GM19351 (cell line): Measurements from ENCODE around the gene PLCB1.
"Not testable (repeated sequence)": the region's sequence is repeated elsewhere in the genome, so short reads cannot be mapped to it uniquely, and the experiment has no call there.

Source experiments
- ATAC-seq: cut with Tn5 transposase; IDR thresholded peaks from one replicate; pipeline ENCODE4 v1.9.1; 2021; ENCODE audit warnings: mild to moderate bottlenecking, moderate library complexity; ENCODE audit not compliant: unreplicated experiment

The PLCB1 gene

GRCh38 chr20:8853211-8853610, 721.1 kb downstream of the PLCB1 start:
- ATAC-seq, result not testable (repeated sequence)

GRCh38 chr20:8853805-8854338, 721.8 kb downstream of the PLCB1 start:
- ATAC-seq, result peak; percentile 95

GRCh38 chr20:8854571-8854970, 722.5 kb downstream of the PLCB1 start:
- ATAC-seq, result no peak

GRCh38 chr20:8855315-8855714, 723.2 kb downstream of the PLCB1 start:
- ATAC-seq, result no peak

- ATAC-seq, result no peak
Measured at GRCh38 chr20:8856668-8857067, 724.6 kb downstream of the PLCB1 start.

- no peak for ATAC-seq
Measured at GRCh38 chr20:8858181-8858787, 726.2 kb downstream of the PLCB1 start.

- ATAC-seq, result no peak
Measured at GRCh38 chr20:8860011-8860495, 728.0 kb downstream of the PLCB1 start.

- no peak for ATAC-seq
Measured at GRCh38 chr20:8862092-8862491, 730.0 kb downstream of the PLCB1 start.

GRCh38 chr20:8865636-8866035, 733.6 kb downstream of the PLCB1 start:
- no peak for ATAC-seq

- no peak for ATAC-seq
Measured at GRCh38 chr20:8867038-8867740, 735.1 kb downstream of the PLCB1 start.

GRCh38 chr20:8870652-8871051, 738.6 kb downstream of the PLCB1 start:
- ATAC-seq, result no peak

- ATAC-seq, result no peak
Measured at GRCh38 chr20:8874437-8874836, 742.4 kb downstream of the PLCB1 start.

- no peak for ATAC-seq
Measured at GRCh38 chr20:8875586-8875985, 743.5 kb downstream of the PLCB1 start.

- ATAC-seq, result no peak
Measured at GRCh38 chr20:8876366-8876765, 744.3 kb downstream of the PLCB1 start.

GRCh38 chr20:8877294-8877693, 745.2 kb downstream of the PLCB1 start:
- ATAC-seq, result no peak

- no peak for ATAC-seq
Measured at GRCh38 chr20:8879669-8880068, 747.6 kb downstream of the PLCB1 start.

- no peak for ATAC-seq
Measured at GRCh38 chr20:8880085-8880853, 748.2 kb downstream of the PLCB1 start.

GRCh38 chr20:8891039-8891438, 759.0 kb downstream of the PLCB1 start:
- no peak for ATAC-seq

GRCh38 chr20:8895472-8895871, 763.4 kb downstream of the PLCB1 start:
- no peak for ATAC-seq

- ATAC-seq, result no peak
Measured at GRCh38 chr20:8898823-8899222, 766.8 kb downstream of the PLCB1 start.

- ATAC-seq, result no peak
Measured at GRCh38 chr20:8901237-8902025, 769.4 kb downstream of the PLCB1 start.
